ENCODE data around the gene JMJD1C.

JMJD1C gene

GRCh38 chr10:63412304-63412703 lies 53.5 kb downstream of the JMJD1C start:
- Histone ChIP-seq H3K27ac (ENCODE audit: low read depth, low read length) (no peak overlapping the region), H3K79me2 (ENCODE audit: control insufficient read depth, low read length) (peaks cover 31% of the 10 kb centered on the region), H3K9me2 (replicated peaks; ENCODE audit: control insufficient read depth, low read length) (no peaks in the 10 kb centered on the region), H3F3A (ENCODE audit: control insufficient read depth, insufficient read depth) (peaks cover 8% of the 10 kb centered on the region), H3K27me3 (ENCODE audit: control insufficient read depth, low read length) (no peaks in the 10 kb centered on the region), H4K20me1 (ENCODE audit: control insufficient read depth, insufficient read depth, low read depth, low read length) (no peaks in the 10 kb centered on the region), H3K36me3 (ENCODE audit: control insufficient read depth, low read length) (no peaks in the 10 kb centered on the region), H3K4me1 (ENCODE audit: control insufficient read depth, low read length) (peaks cover 13% of the 10 kb centered on the region), H3K9me3 (ENCODE audit: control insufficient read depth, insufficient read depth, low read length) (no peaks in the 10 kb centered on the region), H3K4me2 (ENCODE audit: low read length) (no peak overlapping the region), H3K4me3 (ENCODE audit: low read length) (no peak overlapping the region)
- TF ChIP-seq EZH2phosphoT487 (IDR thresholded peaks at IDR 0.05; ENCODE audit: borderline replicate concordance, low read length): no peak
- TF ChIP-seq, protein P1, sequence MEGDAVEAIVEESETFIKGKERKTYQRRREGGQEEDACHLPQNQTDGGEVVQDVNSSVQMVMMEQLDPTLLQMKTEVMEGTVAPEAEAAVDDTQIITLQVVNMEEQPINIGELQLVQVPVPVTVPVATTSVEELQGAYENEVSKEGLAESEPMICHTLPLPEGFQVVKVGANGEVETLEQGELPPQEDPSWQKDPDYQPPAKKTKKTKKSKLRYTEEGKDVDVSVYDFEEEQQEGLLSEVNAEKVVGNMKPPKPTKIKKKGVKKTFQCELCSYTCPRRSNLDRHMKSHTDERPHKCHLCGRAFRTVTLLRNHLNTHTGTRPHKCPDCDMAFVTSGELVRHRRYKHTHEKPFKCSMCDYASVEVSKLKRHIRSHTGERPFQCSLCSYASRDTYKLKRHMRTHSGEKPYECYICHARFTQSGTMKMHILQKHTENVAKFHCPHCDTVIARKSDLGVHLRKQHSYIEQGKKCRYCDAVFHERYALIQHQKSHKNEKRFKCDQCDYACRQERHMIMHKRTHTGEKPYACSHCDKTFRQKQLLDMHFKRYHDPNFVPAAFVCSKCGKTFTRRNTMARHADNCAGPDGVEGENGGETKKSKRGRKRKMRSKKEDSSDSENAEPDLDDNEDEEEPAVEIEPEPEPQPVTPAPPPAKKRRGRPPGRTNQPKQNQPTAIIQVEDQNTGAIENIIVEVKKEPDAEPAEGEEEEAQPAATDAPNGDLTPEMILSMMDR (IDR thresholded peaks at IDR 0.05; ENCODE audit: low read depth, low read length, poor library complexity, severe bottlenecking): no peak

GRCh38 chr10:63410633-63411032 lies 55.1 kb downstream of the JMJD1C start:
- no peak overlapping the region for H3K4me3 ChIP-seq (ENCODE audit: low read length)
- peaks cover 24% of the 10 kb centered on the region for H3K79me2 ChIP-seq (ENCODE audit: control insufficient read depth, low read length)
- TF ChIP-seq EZH2phosphoT487 (IDR thresholded peaks at IDR 0.05; ENCODE audit: borderline replicate concordance, low read length): no peak
- TF ChIP-seq, protein P1 (IDR thresholded peaks at IDR 0.05; ENCODE audit: low read depth, low read length, poor library complexity, severe bottlenecking): no peak
- no peaks in the 10 kb centered on the region for H3K9me2 ChIP-seq (replicated peaks; ENCODE audit: control insufficient read depth, low read length)
- no peaks in the 10 kb centered on the region for H3F3A ChIP-seq (ENCODE audit: control insufficient read depth, insufficient read depth)
- H3K4me1 ChIP-seq (ENCODE audit: control insufficient read depth, low read length): peaks cover 13% of the 10 kb centered on the region
- no peaks in the 10 kb centered on the region for H3K27me3 ChIP-seq (ENCODE audit: control insufficient read depth, low read length)
- H3K36me3 ChIP-seq (ENCODE audit: control insufficient read depth, low read length): no peaks in the 10 kb centered on the region
- H3K4me2 ChIP-seq (ENCODE audit: low read length): no peak overlapping the region
- H4K20me1 ChIP-seq (ENCODE audit: control insufficient read depth, insufficient read depth, low read depth, low read length): no peaks in the 10 kb centered on the region
- H3K9me3 ChIP-seq (ENCODE audit: control insufficient read depth, insufficient read depth, low read length): no peaks in the 10 kb centered on the region
- H3K27ac ChIP-seq (ENCODE audit: low read depth, low read length): no peak overlapping the region

- Histone ChIP-seq H4K20me1 (ENCODE audit: control insufficient read depth, insufficient read depth, low read depth, low read length) (no peaks in the 10 kb centered on the region), H3K9me2 (replicated peaks; ENCODE audit: control insufficient read depth, low read length) (no peaks in the 10 kb centered on the region), H3K27ac (ENCODE audit: low read depth, low read length) (no peak overlapping the region), H3K9me3 (ENCODE audit: control insufficient read depth, insufficient read depth, low read length) (no peaks in the 10 kb centered on the region), H3K36me3 (ENCODE audit: control insufficient read depth, low read length) (no peaks in the 10 kb centered on the region), H3F3A (ENCODE audit: control insufficient read depth, insufficient read depth) (no peaks in the 10 kb centered on the region), H3K4me3 (ENCODE audit: low read length) (no peak overlapping the region), H3K4me1 (ENCODE audit: control insufficient read depth, low read length) (peaks cover 13% of the 10 kb centered on the region), H3K4me2 (ENCODE audit: low read length) (no peak overlapping the region), H3K27me3 (ENCODE audit: control insufficient read depth, low read length) (no peaks in the 10 kb centered on the region), H3K79me2 (ENCODE audit: control insufficient read depth, low read length) (peaks cover 18% of the 10 kb centered on the region)
- TF ChIP-seq EZH2phosphoT487 (IDR thresholded peaks at IDR 0.05; ENCODE audit: borderline replicate concordance, low read length): no peak
- TF ChIP-seq, protein P1 (IDR thresholded peaks at IDR 0.05; ENCODE audit: low read depth, low read length, poor library complexity, severe bottlenecking): no peak
These were observed 56.2 kb downstream of the JMJD1C start for GRCh38 chr10:63409465-63410027.
